Measurements from ENCODE around the gene NAT8. TPM values are rescaled to one million over a fixed set of nuclear protein-coding genes. Genes with fewer than 3 reads are reported as not detected.
"Not testable (repeated sequence)": the region's sequence is repeated elsewhere in the genome, so short reads cannot be mapped to it uniquely, and the experiment has no call there.

Gene NAT8
- total RNA-seq, 1 donor from 2014 or later: not detected

DNA sequence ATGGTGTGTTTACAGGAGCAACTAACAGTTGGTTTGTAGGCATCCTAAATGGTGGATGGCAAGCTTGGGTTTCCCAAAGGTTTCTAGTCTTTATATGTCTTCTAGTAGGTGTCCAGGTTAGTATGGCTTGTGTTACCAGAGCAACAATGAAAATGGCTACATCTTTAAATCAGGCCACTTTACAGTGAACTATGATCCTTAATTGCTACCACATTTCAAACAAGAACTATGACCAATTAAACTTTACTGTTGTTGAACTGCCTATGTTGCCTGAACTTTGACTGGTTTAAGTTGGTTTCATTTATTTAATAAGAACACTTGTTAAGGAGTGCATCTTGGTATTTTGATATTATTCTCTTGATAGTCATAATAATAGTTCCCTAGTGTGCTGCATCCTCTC is 5.2 kb downstream of the NAT8 start:
- ATAC-seq: not testable (repeated sequence)

- peak; percentile 36 for ATAC-seq
These were observed 11.5 kb downstream of the NAT8 start for GRCh38 chr2:73630662-73631266.

GRCh38 chr2:73628493-73628892 is 13.7 kb downstream of the NAT8 start:
- not testable (repeated sequence) for ATAC-seq

- ATAC-seq: not testable (repeated sequence)
These were observed 16.0 kb downstream of the NAT8 start for GRCh38 chr2:73626237-73626636.

- ATAC-seq: not testable (repeated sequence)
These were observed 17.6 kb downstream of the NAT8 start for GRCh38 chr2:73624625-73625024.

DNA sequence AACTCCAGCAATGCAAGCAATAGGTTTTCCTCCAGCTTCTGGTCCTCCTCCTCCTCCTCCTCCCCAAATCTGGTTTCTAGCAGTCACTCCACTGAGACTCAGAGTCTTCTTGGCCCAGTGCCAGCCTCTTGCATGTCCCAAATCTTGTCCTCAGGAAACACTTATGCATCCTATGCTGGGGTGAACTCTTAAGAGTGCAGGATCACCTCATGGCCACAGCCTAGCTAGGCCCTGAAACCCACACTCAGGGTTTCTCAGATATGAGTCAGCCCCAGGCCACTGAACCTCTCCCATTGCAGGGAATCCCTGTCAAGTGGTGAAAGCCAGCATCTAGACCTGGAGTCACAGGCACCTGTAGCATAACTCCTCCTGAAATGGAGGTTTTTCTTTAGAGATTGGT is 18.2 kb downstream of the NAT8 start:
- not testable (repeated sequence) for ATAC-seq

DNA sequence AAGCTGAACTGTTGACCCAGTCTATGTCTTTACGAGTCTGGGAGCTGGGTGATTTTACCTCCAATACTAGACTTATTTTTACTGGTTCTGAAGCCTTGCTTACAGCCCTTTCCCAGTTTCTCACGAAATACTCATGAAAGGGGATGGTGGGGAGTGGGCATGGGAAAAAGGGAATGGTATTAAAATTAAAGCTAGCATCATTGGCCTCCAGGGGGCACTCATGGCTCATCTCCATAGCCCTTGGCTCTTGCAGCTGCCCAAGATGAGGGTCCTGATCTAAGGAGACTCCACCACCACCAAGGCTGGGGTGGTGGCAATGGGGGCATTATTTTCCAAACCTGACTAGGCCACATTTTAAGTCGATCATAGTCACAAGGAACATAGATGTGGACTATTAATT is 22.3 kb downstream of the NAT8 start:
- ATAC-seq: not testable (repeated sequence)

GRCh38 chr2:73614997-73615396 is 27.2 kb downstream of the NAT8 start:
- no peak for ATAC-seq

- ATAC-seq: no peak
These were observed 28.1 kb downstream of the NAT8 start for GRCh38 chr2:73614105-73614504.

DNA sequence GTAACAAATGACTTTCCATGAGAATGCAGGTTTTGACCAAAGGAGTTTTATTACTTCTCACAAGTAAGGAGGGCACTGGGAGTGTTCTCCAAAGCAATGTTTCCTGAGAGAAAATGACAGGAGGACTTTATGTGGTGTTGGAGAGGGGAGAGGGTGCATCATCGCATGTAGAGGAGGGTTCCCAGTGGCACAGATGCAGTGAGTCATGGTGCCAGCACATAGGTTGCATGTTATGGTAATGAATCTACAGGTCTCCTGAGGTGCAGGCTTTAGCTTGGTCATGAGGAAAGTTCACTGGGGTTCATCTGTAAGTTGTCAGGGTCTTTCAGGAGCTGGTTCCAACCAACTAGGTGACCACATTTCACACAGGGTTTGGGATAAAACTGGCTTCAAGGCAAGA is 30.4 kb downstream of the NAT8 start:
- ATAC-seq: peak; percentile 23

DNA sequence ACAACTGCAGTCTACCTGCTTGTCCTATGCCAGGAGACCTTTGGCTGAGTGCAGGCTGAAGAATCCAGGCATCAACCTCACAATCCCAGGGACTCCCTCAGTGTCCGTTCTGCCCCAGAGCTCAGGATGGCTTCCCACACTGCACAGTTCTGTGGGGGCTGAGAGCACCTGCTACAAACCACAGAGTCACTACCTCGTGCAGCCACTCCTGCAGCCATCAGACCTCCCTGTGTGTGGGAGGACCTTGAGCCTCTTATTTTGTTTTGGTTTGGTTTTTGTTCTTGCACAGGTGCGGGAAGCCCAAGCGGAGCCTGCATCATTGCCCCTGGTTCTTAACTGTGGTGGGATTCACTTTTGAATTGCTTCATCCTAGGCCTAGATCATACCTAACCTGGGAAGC is 31.0 kb downstream of the NAT8 start:
- ATAC-seq: no peak

- no peak for ATAC-seq
These were observed 32.1 kb downstream of the NAT8 start for GRCh38 chr2:73610111-73610510.

DNA sequence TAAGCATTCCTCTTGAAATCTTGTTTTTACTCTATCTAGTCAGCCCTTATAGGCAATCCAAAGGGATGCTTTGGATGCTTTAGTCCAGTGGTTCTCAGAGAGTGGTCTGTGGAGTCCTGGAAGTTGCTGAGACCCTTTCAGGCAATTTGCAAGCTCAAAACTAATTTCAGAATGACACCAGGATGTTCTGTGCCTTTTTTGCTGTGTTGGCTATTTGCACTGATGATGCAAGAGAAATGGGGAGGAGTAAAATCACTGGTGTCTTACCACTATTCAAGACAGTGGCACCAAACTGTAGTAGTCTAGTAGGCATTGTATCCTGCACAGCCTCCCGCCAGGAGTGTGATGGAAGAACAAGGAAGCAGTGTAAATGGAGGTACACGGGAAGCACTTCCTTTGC is 37.6 kb downstream of the NAT8 start:
- ATAC-seq: not testable (repeated sequence)

DNA sequence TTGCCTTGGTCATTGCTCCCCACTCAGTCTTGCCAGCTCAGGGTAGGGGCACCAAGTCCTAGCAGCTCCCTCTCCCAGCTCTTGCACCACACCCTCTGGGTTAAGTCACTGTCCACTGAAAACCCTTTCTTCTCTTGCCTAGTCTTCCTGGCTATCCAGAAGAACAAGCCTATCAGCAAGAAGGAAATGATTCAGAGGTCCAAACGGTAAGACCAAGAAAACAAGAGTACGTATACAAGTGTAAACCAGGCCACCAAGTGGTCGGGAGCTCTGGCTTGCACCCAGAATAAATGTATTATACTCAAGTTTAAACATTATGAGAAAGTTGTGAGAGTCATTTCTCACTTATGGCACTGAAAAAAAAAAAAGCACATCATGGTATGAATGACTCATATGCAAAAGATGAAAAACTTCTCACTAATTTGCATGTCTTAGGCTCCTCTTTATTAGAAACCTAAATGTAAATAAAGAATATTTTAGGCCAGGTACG is 39.1 kb downstream of the NAT8 start:
- peak; percentile 86 for ATAC-seq

DNA sequence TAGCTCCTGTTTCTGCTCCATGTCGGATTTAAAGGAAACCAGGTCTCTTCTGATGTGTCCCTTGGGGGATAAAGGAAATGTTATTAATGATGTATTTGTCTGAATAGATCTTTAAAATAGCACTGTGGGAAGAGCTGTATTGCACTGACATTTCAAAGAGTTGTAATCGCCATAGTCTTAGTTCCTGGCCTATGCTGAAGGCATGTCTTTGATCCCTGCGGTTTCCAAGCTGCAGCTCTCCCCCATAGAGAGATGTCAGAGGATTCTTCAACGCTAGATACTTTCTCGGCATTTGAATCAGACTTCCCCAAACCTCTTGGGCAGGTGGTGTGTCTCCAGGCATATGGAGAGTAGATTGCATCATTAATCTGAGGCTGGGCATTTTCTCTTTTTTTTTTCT is 40.4 kb downstream of the NAT8 start:
- ATAC-seq: no peak

DNA sequence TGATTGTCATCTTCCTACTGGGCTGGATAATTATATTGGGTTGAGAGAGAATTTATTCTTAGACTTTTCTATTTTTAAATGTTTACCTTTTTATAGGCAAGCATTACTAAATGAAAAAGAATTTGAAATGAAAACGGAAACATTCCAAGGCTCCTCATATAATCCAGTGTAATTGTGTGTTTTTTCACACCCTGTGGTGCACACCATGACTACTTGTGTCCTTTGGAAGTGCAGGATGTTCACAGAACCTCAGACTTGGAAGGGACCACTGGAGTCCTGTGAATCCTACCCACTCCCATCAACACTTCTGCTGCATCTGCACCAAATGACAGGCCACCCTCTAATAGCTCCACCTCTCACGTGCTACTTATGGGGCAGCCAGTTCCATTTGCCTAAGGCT is 48.0 kb downstream of the NAT8 start:
- no peak for ATAC-seq

DNA sequence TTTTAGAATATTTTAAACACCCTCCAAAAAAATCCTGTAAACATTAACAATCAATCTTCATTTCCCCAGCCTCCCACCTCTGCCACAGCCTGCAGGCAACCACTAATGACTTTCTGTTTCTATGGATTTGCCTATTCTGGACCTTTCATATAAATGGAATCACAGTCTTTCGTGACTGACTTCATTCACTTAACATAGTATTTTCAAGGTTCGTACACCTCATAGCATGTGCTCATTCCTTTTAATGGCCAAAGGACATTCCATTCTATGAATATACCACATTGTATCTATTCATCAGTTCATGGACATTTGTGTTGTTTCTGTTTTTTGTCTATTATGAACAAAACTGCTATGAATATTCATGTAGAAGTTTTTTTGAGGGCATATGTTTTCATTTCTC is 48.5 kb downstream of the NAT8 start:
- ATAC-seq: no peak

Other genes with a start within 250 kb of the NAT8 start
- 28.3 TPM for gene TPRKB, start 94.9 kb upstream of the NAT8 start, total RNA-seq
- gene DUSP11, start 137.7 kb upstream of the NAT8 start, total RNA-seq: 28.8 TPM
- gene C2orf78, start 141.8 kb upstream of the NAT8 start, total RNA-seq: not detected
- gene STAMBP, start 186.5 kb upstream of the NAT8 start, total RNA-seq: 33.5 TPM